GM18508 (cell line): ENCODE data around the gene SPIB.
"Not testable (repeated sequence)": the region's sequence is repeated elsewhere in the genome, so short reads cannot be mapped to it uniquely, and the experiment has no call there.

Experiments used
- ATAC-seq: cut with Tn5 transposase; IDR thresholded peaks from one replicate; pipeline ENCODE4 v1.9.1; 2021; ENCODE audit warnings: moderate number of reproducible peaks; ENCODE audit not compliant: insufficient read depth, unreplicated experiment

Gene SPIB

GRCh38 chr19:50435221-50435620 is 16.5 kb downstream of the SPIB start:
- no peak for ATAC-seq

- ATAC-seq = no peak
Measured at GRCh38 chr19:50435627-50436026, 16.9 kb downstream of the SPIB start.

GRCh38 chr19:50437862-50438449 is 19.2 kb downstream of the SPIB start:
- ATAC-seq = no peak

- not testable (repeated sequence) for ATAC-seq
Measured at GRCh38 chr19:50439130-50439529, 20.4 kb downstream of the SPIB start.

GRCh38 chr19:50444059-50444458 is 25.3 kb downstream of the SPIB start:
- no peak for ATAC-seq

GRCh38 chr19:50447053-50447452 is 28.3 kb downstream of the SPIB start:
- ATAC-seq = no peak

- no peak for ATAC-seq
Measured at GRCh38 chr19:50447750-50448149, 29.0 kb downstream of the SPIB start.

GRCh38 chr19:50449236-50449899 is 30.6 kb downstream of the SPIB start:
- no peak for ATAC-seq

GRCh38 chr19:50450369-50451222 is 31.9 kb downstream of the SPIB start:
- no peak for ATAC-seq

GRCh38 chr19:50451223-50451534 is 32.4 kb downstream of the SPIB start:
- ATAC-seq = no peak

GRCh38 chr19:50453243-50453642 is 34.5 kb downstream of the SPIB start:
- no peak for ATAC-seq

GRCh38 chr19:50455992-50456391 is 37.3 kb downstream of the SPIB start:
- ATAC-seq = no peak

- no peak for ATAC-seq
Measured at GRCh38 chr19:50457300-50457699, 38.6 kb downstream of the SPIB start.

- no peak for ATAC-seq
Measured at GRCh38 chr19:50458396-50459066, 39.8 kb downstream of the SPIB start.

GRCh38 chr19:50459067-50459456 is 40.3 kb downstream of the SPIB start:
- no peak for ATAC-seq

GRCh38 chr19:50459638-50460037 is 40.9 kb downstream of the SPIB start:
- ATAC-seq = no peak

GRCh38 chr19:50460161-50460765 is 41.5 kb downstream of the SPIB start:
- no peak for ATAC-seq

- no peak for ATAC-seq
Measured at GRCh38 chr19:50461066-50461875, 42.5 kb downstream of the SPIB start.

GRCh38 chr19:50462970-50463369 is 44.2 kb downstream of the SPIB start:
- ATAC-seq = no peak

GRCh38 chr19:50464348-50464747 is 45.6 kb downstream of the SPIB start:
- ATAC-seq = no peak
